H1 (cell line): ENCODE data around the gene WBP4. TPM values are rescaled to one million over a fixed set of nuclear protein-coding genes. Genes with fewer than 3 reads are reported as not detected.

ENCODE experiments used
- ATF2 ChIP-seq: IDR thresholded peaks from 2 replicates; pipeline ENCODE4 v1.6.1; 2012; ENCODE audit warnings: low read length, inconsistent platforms
- HDAC6 ChIP-seq: IDR thresholded peaks from one replicate; pipeline ENCODE4 v1.7.1; 2012; ENCODE audit warnings: low read depth, mild to moderate bottlenecking, inconsistent platforms, low read length, moderate library complexity
- KDM4A ChIP-seq: IDR thresholded peaks from one replicate; pipeline ENCODE4 v1.7.1; 2012; ENCODE audit warnings: low read depth, mild to moderate bottlenecking, moderate library complexity, low read length, inconsistent platforms; ENCODE audit not compliant: severe bottlenecking
- NRF1 ChIP-seq: IDR thresholded peaks from 2 replicates; pipeline ENCODE4 v1.6.1; 2011; ENCODE audit warnings: mild to moderate bottlenecking, low read depth, low read length, improper control_type of control experiment
- RAD21 ChIP-seq, 2 experiments: IDR thresholded peaks in 1 of 2; conservative IDR thresholded peaks in 1 of 2; 2 replicates each; pipeline ENCODE4 v1.6.1; 2011; ENCODE audit warnings: low read depth in 2 of 2, low read length in 2 of 2, improper control_type of control experiment in 1 of 2, inconsistent platforms in 1 of 2, mild to moderate bottlenecking in 1 of 2, moderate library complexity in 1 of 2
- SAP30 ChIP-seq: fragments of 300-600 bp; sonication (generic); IDR thresholded peaks from 2 replicates; pipeline ENCODE4 v1.7.1; 2012; ENCODE audit warnings: low read length, moderate library complexity, mild to moderate bottlenecking, inconsistent platforms; ENCODE audit not compliant: insufficient read depth, insufficient replicate concordance
- ZNF274 ChIP-seq: IDR thresholded peaks from 2 replicates; pipeline ENCODE4 v1.7.0; 2012; ENCODE audit warnings: low read length, borderline replicate concordance; ENCODE audit errors: extremely low read depth
- polyA plus RNA-seq, 7 experiments: library from polyadenylated mRNA; depleted of rRNA in 3 of 7; stranded (reverse) in 5 of 7; unstranded in 2 of 7; fragments of >200 nt in 5 of 7; fragments of 200-250 nt in 2 of 7; gene quantifications; 1 replicate in 5 of 7; 2 replicates in 1 of 7; 4 replicates in 1 of 7; pipeline versions ENCODE4 v1.2.1 to v1.2.3, GENCODE V29; 2011 to 2013; ENCODE audit warnings: missing spikeins in 2 of 7, mixed read lengths in 2 of 7
- total RNA-seq: library from RNA; stranded (reverse); fragmentation: NEBNext Ultra II Directional; extraction: Animal tissue kit (Norgen Biotek cat#: 25700); gene quantifications from 2 replicates; pipeline ENCODE4 v1.2.1, GENCODE V29; 2021

Gene WBP4
- total and polyA plus RNA-seq, 2 of the 8 experiments (the other 6 are each of a cell fraction or from before 2014, with no cell fraction given), result 3.0 to 10.0 TPM

DNA sequence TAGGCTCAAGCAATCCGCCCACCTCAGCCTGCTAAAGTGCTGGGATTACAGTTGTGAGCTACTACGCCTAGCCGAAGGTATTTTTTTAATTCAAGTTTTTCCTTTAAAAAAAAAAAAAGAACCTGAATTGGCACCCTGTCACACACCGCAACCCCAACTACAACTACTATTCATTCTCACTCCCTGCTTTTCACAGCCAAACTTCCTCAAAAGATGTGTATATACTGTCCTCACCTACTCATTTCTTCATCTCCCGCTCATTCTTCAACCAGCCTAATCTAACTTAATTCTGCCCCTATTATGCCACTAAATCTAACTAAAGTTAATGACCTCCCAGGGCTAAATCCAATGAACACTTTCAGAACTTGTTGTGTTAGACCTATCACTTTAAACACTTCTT lies 12.7 kb upstream of the WBP4 start (continued):
- no peak for TF ChIP-seq SAP30
- no peak for TF ChIP-seq KDM4A
- no peak for TF ChIP-seq ZNF274
- TF ChIP-seq NRF1, result no peak
- TF ChIP-seq ATF2, result no peak
- TF ChIP-seq RAD21 (IDR thresholded peaks at IDR 0.05 in 1 of 2, conservative IDR thresholded peaks at IDR 0.05 in 1 of 2; ENCODE audit: low read depth in 2 of 2, low read length in 2 of 2), result no peak
- no peak for TF ChIP-seq HDAC6
